ENCODE results near the gene GAN.
A peak's percentile ranks its signal among the peaks of the same experiment; 100 is the strongest.
"Not testable (repeated sequence)": the region's sequence is repeated elsewhere in the genome, so short reads cannot be mapped to it uniquely, and the experiment has no call there.

GAN gene

GRCh38 chr16:81422153-81422552 is 107.4 kb downstream of the GAN start:
- DNase-seq (ENCODE audit: low read depth in 1 of 2, low spot score in 1 of 2) = not testable (repeated sequence)

GRCh38 chr16:81424771-81425170 is 110.0 kb downstream of the GAN start:
- Histone ChIP-seq H3K27me3 (ENCODE audit: insufficient read depth, poor library complexity, severe bottlenecking) (no peaks in the 10 kb centered on the region), H3K4me3 (replicated peaks; ENCODE audit: insufficient read depth, low read length) (no peak overlapping the region), H3K27ac (replicated peaks) (peak overlapping the region; percentile 17; the same call in 1 of the 2 replicates)
- peak; percentile 58 to 71 for DNase-seq (ENCODE audit: low read depth in 1 of 2, low spot score in 1 of 2)
- no peak for TF ChIP-seq REST (IDR thresholded peaks at IDR 0.05; ENCODE audit: insufficient replicate concordance, low read depth)
- 0 out of 2 replicates have a peak, but pooled peaks have one; percentile 35 for TF ChIP-seq POLR2AphosphoS5 (IDR thresholded peaks at IDR 0.05; ENCODE audit: low read depth)
- peak; percentile 29; the same call in 1 of the 2 replicates for TF ChIP-seq SPI1 (IDR thresholded peaks at IDR 0.05; ENCODE audit: borderline replicate concordance, low read depth)

More at GRCh38 chr16:81422153-81422552, 107.4 kb downstream of the GAN start:
- not testable (repeated sequence) for H3K27me3 ChIP-seq (ENCODE audit: insufficient read depth, poor library complexity, severe bottlenecking); H3K4me3 ChIP-seq (replicated peaks; ENCODE audit: insufficient read depth, low read length); H3K27ac ChIP-seq (replicated peaks)

GRCh38 chr16:81427219-81427618 is 112.5 kb downstream of the GAN start:
- no peak overlapping the region for H3K4me3 ChIP-seq (replicated peaks; ENCODE audit: insufficient read depth, low read length)
- H3K27ac ChIP-seq (replicated peaks) = no peak overlapping the region
- no peaks in the 10 kb centered on the region for H3K27me3 ChIP-seq (ENCODE audit: insufficient read depth, poor library complexity, severe bottlenecking)
- DNase-seq (ENCODE audit: low read depth in 1 of 2, low spot score in 1 of 2) = no peak
- no peak for TF ChIP-seq REST (IDR thresholded peaks at IDR 0.05; ENCODE audit: insufficient replicate concordance, low read depth)
- no peak for TF ChIP-seq GABPA (IDR thresholded peaks at IDR 0.05; ENCODE audit: low read depth)
- TF ChIP-seq SPI1 (IDR thresholded peaks at IDR 0.05; ENCODE audit: borderline replicate concordance, low read depth) = no peak
- no peak for TF ChIP-seq CTCF (IDR thresholded peaks at IDR 0.05; ENCODE audit: insufficient read depth, low read length)
- no peak for TF ChIP-seq POLR2AphosphoS5 (IDR thresholded peaks at IDR 0.05; ENCODE audit: low read depth)

- TF ChIP-seq SPI1 (IDR thresholded peaks at IDR 0.05; ENCODE audit: borderline replicate concordance, low read depth) (no peak), GABPA (IDR thresholded peaks at IDR 0.05; ENCODE audit: low read depth) (no peak), CTCF (IDR thresholded peaks at IDR 0.05; ENCODE audit: insufficient read depth, low read length) (no peak), REST (IDR thresholded peaks at IDR 0.05; ENCODE audit: insufficient replicate concordance, low read depth) (no peak), POLR2AphosphoS5 (IDR thresholded peaks at IDR 0.05; ENCODE audit: low read depth) (no peak)
- peak in 1 of 2 experiments; percentile 51 for DNase-seq (ENCODE audit: low read depth in 1 of 2, low spot score in 1 of 2)
- no peak overlapping the region for H3K27ac ChIP-seq (replicated peaks)
- H3K27me3 ChIP-seq (ENCODE audit: insufficient read depth, poor library complexity, severe bottlenecking) = no peaks in the 10 kb centered on the region
- no peak overlapping the region for H3K4me3 ChIP-seq (replicated peaks; ENCODE audit: insufficient read depth, low read length)
Measured at GRCh38 chr16:81429045-81429521, 114.3 kb downstream of the GAN start.

Data from HL-60 (cell line).